Keratinocyte (primary cell): Measurements from ENCODE around the gene UBAC2. TPM values are rescaled to one million over a fixed set of nuclear protein-coding genes. Genes with fewer than 3 reads are reported as not detected.

ENCODE experiments used
- DNase-seq: peaks from one replicate; pipeline ENCODE4 v3.0.0-alpha.2; 2011; ENCODE audit warnings: low read depth, missing footprints, low spot score
- FAIRE-seq: peaks from 2 replicates; lab custom pipeline; 2011; peaks lifted over from hg19 to GRCh38; lab: Jason Lieb, UNC
- H2AFZ ChIP-seq: 2 replicates; pipeline ENCODE4 v1.6.0; 2012; ENCODE audit warnings: low read length, control low read depth, inconsistent platforms; ENCODE audit not compliant: control insufficient read depth
- H3K27ac ChIP-seq: 2 replicates; pipeline ENCODE4 v1.5.1; 2011; ENCODE audit warnings: low read length; ENCODE audit not compliant: control insufficient read depth, insufficient read depth
- H3K27me3 ChIP-seq: 3 replicates; pipeline ENCODE4 v1.6.0; 2011; ENCODE audit warnings: low read length; ENCODE audit not compliant: control insufficient read depth, insufficient read depth; ENCODE audit errors: extremely low read depth
- H3K36me3 ChIP-seq, 2 experiments: 2 replicates in 1 of 2; 3 replicates in 1 of 2; pipeline ENCODE4 v1.5.1; 2011; ENCODE audit warnings: low read length in 2 of 2, mild to moderate bottlenecking in 1 of 2; ENCODE audit not compliant: control insufficient read depth in 2 of 2, insufficient read depth in 2 of 2; ENCODE audit errors: extremely low read depth in 1 of 2
- H3K4me1 ChIP-seq: 3 replicates; pipeline ENCODE4 v1.5.1; 2011; ENCODE audit warnings: low read length; ENCODE audit not compliant: control insufficient read depth, insufficient read depth; ENCODE audit errors: extremely low read depth
- H3K4me2 ChIP-seq: 3 replicates; pipeline ENCODE4 v1.6.0; 2011; ENCODE audit warnings: low read depth, low read length; ENCODE audit not compliant: control insufficient read depth, insufficient read depth; ENCODE audit errors: extremely low read depth
- H3K4me3 ChIP-seq, 3 experiments: fragments of 200-600 bp in 1 of 3; sonication (generic) in 1 of 3; 2 replicates in 2 of 3; 3 replicates in 1 of 3; pipeline ENCODE4 v1.5.1; 2011 to 2016; ENCODE audit warnings: low read length in 3 of 3, mild to moderate bottlenecking in 3 of 3, control low read depth in 2 of 3, inconsistent platforms in 1 of 3, low read depth in 1 of 3, mixed read lengths in 1 of 3, mixed run types in 1 of 3, moderate library complexity in 1 of 3; ENCODE audit not compliant: control insufficient read depth in 2 of 3, insufficient read depth in 2 of 3; ENCODE audit errors: extremely low read depth in 1 of 3
- H3K79me2 ChIP-seq: 2 replicates; pipeline ENCODE4 v1.6.0; 2012; ENCODE audit warnings: low read length; ENCODE audit not compliant: control insufficient read depth, insufficient read depth
- H3K9ac ChIP-seq: 3 replicates; pipeline ENCODE4 v1.6.0; 2011; ENCODE audit warnings: low read length; ENCODE audit not compliant: control insufficient read depth, insufficient read depth; ENCODE audit errors: extremely low read depth
- H3K9me1 ChIP-seq: 3 replicates; pipeline ENCODE4 v1.6.0; 2011; ENCODE audit warnings: low read length; ENCODE audit not compliant: control insufficient read depth, insufficient read depth; ENCODE audit errors: extremely low read depth
- H3K9me3 ChIP-seq: 2 replicates; pipeline ENCODE4 v1.5.1; 2012; ENCODE audit warnings: low read depth, low read length; ENCODE audit not compliant: control insufficient read depth
- H4K20me1 ChIP-seq: 3 replicates; pipeline ENCODE4 v1.6.0; 2011; ENCODE audit warnings: low read length; ENCODE audit not compliant: control insufficient read depth, insufficient read depth; ENCODE audit errors: extremely low read depth
- CTCF ChIP-seq, 3 experiments: IDR thresholded peaks in 1 of 3; conservative IDR thresholded peaks in 1 of 3; optimal IDR thresholded peaks in 1 of 3; 2 replicates in 2 of 3; 3 replicates in 1 of 3; pipeline versions ENCODE3 to v1.5.1; 2011; ENCODE audit warnings: low read length in 3 of 3, mild to moderate bottlenecking in 3 of 3, moderate library complexity in 2 of 3, control low read depth in 1 of 3, inconsistent platforms in 1 of 3; ENCODE audit not compliant: insufficient read depth in 2 of 3; ENCODE audit errors: extremely low read depth in 1 of 3
- EZH2 ChIP-seq: IDR thresholded peaks from one replicate; pipeline ENCODE4 v1.6.1; 2012; ENCODE audit warnings: inconsistent platforms, mild to moderate bottlenecking, low read length, moderate library complexity
- dilution Hi-C: fragments of 300-500 bp; cut with MboI; formaldehyde crosslinking; loops from one replicate; pipeline ENCODE4 v1.7.0; 2020; ENCODE audit warnings: low sequenced_read_pairs; ENCODE audit not compliant: extremely low pct_ligation_motif_present
- polyA plus RNA-seq, 5 experiments: library from polyadenylated mRNA; depleted of rRNA in 3 of 5; stranded (reverse) in 3 of 5; stranded (forward) in 1 of 5; unstranded in 1 of 5; fragments of >200 nt; gene quantifications; 1 replicate in 1 of 5; 2 replicates in 3 of 5; 3 replicates in 1 of 5; pipeline versions ENCODE4 v1.2.1 to v1.2.3, GENCODE V29; 2011 to 2012; ENCODE audit warnings: missing spikeins in 2 of 5, low read depth in 1 of 5, low replicate concordance in 1 of 5

Gene UBAC2
- polyA plus RNA-seq, 1 donor (not counting 4 experiments of a cell fraction or from before 2014, with no cell fraction given) = 104 TPM

- no peak overlapping the region for H2AFZ ChIP-seq
- no peak overlapping the region for H3K4me3 ChIP-seq
- no peak for FAIRE-seq
- TF ChIP-seq EZH2 (no peak), CTCF (optimal IDR thresholded peaks at IDR 0.05 in 1 of 3, IDR thresholded peaks at IDR 0.05 in 1 of 3, conservative IDR thresholded peaks at IDR 0.05 in 1 of 3; ENCODE audit: extremely low read depth in 1 of 3, insufficient read depth in 2 of 3, low read length in 3 of 3) (no peak)
- H3K9me3 ChIP-seq = no peaks in the 10 kb centered on the region
- no peaks in the 10 kb centered on the region for H3K79me2 ChIP-seq
- no peak overlapping the region for H3K27ac ChIP-seq
- no peaks in the 10 kb centered on the region for H3K4me1 ChIP-seq
- H3K4me2 ChIP-seq = no peak overlapping the region
- no peaks in the 10 kb centered on the region for H3K27me3 ChIP-seq
- no peak for DNase-seq
- no peaks in the 10 kb centered on the region for H3K36me3 ChIP-seq
- dilution Hi-C loops = no loop called here
- H3K9me1 ChIP-seq = no peaks in the 10 kb centered on the region
- no peak overlapping the region for H3K9ac ChIP-seq
- no peaks in the 10 kb centered on the region for H4K20me1 ChIP-seq
Measured at GRCh38 chr13:99158846-99159245, 41.8 kb upstream of the UBAC2 start.

GRCh38 chr13:99159331-99160061 lies 41.2 kb upstream of the UBAC2 start:
- Histone ChIP-seq H2AFZ (no peak overlapping the region), H3K36me3 (no peaks in the 10 kb centered on the region), H3K4me3 (no peak overlapping the region), H3K9ac (no peak overlapping the region), H3K27ac (no peak overlapping the region), H3K9me3 (no peaks in the 10 kb centered on the region), H3K27me3 (no peaks in the 10 kb centered on the region), H3K4me1 (no peaks in the 10 kb centered on the region), H4K20me1 (no peaks in the 10 kb centered on the region), H3K79me2 (no peaks in the 10 kb centered on the region), H3K9me1 (no peaks in the 10 kb centered on the region), H3K4me2 (no peak overlapping the region)
- dilution Hi-C loops = no loop called here
- TF ChIP-seq CTCF (optimal IDR thresholded peaks at IDR 0.05 in 1 of 3, IDR thresholded peaks at IDR 0.05 in 1 of 3, conservative IDR thresholded peaks at IDR 0.05 in 1 of 3; ENCODE audit: extremely low read depth in 1 of 3, insufficient read depth in 2 of 3, low read length in 3 of 3) (no peak), EZH2 (no peak)
- no peak for FAIRE-seq
- DNase-seq = no peak
